ENCODE results near the gene PGAP3.

PGAP3 gene

DNA sequence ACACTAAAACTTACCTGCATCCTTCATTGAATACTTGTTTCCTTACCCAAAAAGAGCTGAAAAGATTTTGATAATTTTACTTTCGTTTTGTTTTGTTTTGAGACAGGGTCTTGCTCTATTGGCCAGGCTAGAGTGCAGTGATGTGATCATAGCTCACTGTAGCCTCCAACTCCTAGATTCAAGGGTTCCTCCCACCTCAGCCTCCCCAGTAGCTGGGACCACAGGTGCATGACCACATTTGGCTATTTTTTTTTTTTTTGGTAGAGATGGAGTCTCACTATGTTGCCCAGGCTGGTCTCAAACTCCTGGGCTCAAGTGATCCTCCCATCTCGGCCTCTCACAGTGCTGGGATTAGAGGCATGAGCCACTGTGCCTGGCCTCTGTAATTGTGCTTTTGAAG, 32.8 kb downstream of the PGAP3 start:
- no peak for DNase-seq

DNA sequence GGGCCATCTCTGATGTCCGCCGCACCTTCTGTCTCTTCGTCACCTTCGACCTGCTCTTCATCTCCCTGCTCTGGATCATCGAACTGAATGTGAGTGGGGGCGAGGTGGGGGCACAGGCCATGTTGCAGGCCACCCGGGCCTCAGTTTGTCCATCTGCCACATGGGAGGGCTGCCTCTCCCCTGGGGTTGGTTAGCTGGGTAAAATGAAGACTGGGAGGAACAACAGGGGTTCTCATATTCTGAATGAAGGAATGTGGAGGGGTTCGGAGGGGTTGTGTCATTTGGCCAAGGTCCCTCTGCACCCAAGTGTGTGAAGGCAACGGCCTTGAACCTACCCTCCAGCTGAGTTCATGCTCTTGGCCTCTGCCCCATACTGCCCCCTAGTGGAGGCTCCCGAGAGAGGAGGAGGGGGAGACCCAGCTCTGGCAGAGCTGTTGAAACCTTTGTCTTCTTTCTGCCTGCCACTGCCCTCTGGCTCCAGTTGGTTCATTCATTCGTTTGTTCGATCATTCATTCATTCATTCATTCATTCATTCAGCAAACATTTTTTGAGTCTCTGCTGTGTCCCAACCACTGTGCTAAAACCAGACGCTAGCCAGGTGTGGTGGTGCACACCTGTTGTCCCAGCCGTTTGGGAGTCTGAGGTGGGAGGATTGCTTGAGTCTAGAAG, 34.1 kb downstream of the PGAP3 start:
- DNase-seq: peak; percentile 84

DNA sequence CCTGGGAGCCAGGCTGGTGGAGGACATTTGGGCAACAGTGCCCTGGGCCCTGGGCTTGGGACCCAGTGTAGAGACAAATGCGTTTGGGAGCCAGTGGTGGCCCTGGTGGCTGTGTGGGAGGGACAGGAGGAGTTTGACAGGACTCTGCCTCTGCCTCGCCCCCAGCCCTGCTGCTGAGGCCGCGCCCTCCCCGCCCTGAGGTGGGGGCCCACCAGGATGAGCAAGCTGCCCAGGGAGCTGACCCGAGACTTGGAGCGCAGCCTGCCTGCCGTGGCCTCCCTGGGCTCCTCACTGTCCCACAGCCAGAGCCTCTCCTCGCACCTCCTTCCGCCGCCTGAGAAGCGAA, 34.6 kb downstream of the PGAP3 start:
- no peak for DNase-seq

DNA sequence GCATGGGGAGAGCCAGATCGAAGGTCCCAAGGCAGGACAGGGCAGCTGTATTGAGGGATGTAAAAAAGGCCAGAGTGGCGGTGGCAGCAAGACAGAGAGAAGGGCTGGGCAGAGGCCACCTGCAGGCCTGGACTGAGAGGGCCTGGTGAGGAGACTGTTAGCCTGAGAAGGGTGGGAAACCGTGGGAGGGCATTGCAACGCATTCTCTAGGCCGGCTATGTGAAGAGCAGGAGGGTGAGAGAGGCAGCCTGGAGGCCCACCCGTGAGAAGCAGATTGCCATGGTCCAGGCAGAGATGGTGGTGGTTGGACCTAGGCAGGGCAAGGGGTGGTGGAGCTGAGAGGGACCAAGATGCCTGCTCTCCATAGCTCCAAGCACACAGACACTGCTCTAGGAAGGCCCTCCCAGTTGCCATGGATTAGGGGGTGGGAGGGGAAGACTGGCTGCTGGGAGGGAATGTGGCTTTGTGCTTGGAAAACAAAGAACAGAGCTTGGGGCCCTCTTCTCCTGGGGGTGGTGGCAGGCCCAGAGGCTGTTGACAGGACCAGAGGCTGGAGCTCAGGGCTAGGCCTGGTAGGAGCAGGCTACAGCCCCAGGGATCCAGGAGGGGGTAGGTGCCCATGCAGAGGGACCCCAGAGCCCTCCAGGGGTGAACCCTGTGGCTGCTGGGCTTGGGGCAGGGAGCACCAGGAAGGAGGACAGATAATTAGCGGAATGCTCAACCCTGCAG, 35.1 kb downstream of the PGAP3 start:
- no peak for DNase-seq

DNA sequence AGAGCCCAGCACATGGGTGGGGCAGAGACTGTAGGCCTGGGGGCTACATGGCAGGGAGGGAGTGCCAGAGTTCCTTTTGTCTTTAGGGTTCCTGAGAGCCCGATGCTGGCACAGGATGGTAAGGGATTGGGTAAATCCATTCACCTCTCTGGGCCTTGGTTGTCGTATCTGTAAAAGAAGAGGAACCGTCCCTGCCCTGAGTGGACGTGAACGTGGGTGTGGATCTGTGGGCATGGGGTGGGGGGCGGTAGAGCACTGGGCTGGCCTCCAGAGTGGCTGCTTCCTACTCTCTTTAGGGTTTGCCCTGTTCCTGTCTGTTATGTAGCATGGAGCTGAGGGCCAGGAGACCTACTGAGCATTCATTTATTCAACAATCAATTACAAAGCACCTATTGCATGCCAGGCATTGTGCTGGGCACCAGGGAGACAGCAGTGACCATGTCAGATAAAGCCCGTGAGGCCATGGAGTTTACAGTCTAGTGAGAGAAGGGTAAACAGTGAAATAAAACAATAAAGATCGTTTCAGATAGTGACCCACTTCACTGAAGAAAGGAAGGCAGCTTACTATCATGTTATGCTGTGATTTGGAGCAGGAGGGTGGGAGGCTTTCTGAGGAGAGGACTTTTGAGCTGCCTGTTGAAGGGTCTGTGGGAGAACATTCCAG, 35.8 kb downstream of the PGAP3 start:
- DNase-seq: no peak

DNA sequence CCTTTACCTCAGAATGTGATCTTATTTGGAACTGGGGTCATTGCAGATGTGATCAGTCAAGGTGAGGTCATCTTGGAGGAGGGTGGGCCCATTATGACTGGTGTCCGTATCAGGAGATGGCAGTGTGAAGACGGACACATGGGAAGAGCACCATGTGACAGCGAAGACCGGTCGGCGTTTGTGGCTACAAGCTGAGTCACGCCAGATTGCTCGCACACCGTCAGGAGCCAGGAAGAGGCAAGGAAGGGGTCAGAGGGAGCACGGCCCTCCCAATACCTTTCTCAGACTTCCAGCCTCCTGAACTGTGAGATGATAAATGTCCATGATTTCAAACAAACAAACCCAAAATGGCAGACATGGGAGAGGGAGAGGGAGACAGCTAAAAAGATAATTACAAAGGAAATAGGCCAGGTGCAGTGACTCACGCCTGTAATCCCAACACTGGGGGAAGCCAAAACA, 37.7 kb downstream of the PGAP3 start:
- DNase-seq: no peak

DNA sequence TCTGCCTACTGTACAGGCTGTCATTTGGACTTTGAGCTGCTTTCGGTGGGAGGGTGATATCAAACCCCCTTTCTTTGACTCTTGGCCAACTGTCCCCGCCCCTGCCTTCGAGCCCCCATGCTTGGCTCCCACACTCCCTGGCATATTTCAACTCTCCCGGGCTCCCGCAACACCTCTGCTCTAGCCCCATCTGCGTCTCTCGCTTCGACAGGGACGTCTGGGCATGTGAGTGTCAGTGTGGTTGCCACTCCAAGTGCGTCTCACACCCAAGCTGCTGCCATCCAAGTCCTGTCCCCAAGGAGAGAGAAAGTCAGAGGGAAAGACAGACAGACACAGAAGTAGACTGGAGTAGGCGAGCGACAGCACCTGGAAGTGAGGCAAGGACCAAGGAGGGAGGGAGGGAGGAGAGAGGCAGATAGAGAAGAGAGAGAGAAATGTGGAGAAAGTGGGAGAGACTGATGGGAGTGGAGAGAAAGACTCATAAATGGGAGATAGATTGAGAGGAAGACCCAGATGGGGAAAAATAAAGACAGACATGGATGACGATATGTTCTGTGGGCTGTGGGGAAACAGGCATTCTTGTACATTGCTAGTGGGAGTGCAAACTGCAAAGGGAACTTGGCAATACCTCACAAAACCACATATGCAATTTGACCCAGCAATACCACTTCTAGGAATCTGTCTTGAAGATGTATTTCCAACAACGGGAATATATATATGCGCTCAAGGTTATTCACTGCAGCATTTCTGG, 39.1 kb downstream of the PGAP3 start:
- no peak for DNase-seq

DNA sequence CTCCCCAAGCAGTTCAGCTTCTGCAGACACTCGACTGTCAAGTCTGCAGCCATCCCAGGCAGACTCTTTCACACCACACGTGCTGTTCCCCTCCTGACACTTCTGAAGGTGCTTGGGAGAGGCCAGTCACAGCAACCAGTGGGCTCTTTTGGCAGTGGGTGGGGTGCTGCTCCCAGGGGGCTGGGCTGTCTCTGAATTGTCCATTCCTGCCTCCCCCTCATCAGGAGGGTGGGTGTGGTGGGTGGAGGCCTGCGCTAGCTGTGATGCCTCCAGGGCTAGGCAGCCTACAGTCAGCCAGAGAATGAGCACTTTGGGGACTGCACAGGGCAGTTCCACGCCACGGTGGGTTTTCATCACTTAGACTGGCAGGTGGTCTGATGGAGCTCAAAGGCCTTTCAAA, 40.6 kb downstream of the PGAP3 start:
- no peak for DNase-seq

DNA sequence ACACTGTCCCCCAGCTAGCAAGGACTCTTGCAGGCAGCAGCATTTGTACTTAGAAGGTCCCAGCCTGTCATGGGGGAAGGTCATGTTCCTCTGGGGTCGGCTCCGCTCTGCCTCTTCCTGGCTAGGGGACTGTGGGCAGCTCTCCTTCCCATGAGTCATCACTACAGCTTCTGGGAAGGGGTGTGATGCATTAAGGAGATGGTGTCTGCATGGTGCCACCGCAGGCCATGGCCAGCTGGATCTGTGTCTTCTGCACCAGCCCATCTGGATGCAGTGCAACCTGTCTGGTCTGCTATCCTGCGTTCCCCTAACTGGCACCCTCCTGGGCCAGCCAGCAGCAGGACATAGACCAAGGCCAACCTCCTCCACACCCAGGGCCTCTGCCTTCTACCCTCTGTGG, 44.6 kb downstream of the PGAP3 start:
- DNase-seq: no peak

DNA sequence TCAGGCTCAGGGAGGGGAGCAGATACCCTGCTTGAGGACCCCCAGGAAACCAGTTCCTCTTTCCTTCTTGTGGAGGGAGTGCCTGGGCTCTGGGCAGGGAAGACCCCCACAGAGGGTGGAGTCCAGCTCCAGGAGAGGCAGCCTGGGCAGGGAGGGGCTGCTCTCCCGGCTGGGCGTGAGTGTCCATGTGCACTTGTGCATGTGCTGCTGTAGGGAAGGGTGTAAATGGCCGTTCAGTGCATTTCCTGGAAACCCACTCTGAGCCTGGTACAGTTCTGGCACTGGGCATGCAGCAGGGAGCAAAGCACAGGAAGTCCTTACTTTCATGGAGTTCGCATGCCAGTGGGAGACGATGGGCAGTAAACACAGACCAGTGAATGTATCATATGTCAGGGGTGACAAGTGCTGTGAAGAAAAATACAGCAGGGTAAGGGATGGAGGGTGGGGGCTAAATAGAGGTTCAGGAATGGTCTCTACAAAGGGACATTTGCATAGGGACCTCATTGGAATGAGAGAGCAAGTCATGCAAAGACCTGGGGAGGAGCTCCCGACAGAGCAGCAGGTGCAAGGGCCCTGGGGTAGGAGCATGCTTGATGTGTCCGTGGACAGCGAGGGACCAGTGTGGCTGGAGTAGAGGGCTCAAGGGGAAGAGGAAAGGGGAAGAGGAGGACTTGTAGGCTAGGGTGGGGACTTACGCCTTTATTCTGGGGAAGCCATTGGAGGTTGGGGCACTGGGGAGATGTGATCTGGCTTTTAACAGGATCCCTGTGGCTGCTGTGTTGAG, 45.4 kb downstream of the PGAP3 start:
- no peak for DNase-seq

DNA sequence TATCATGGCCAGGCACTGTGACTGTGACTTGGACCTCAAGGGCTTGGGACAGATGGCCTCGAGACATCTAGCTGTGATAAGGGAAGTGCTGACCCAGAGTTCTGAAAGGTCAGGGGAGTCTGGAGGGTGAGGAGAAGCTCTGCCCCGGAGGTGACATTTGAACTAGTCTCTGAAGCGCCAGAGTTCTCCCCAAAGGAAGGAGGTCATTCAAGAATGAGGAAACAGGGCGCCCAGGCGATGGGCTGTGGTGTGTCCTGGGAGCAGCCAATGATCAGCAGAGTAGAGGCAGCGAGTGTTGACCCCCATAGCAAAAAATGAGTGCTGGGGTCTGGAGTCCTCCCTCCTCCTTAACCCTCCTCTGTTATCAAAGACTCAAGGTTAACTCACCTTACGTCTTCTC, 46.0 kb downstream of the PGAP3 start:
- DNase-seq: no peak

DNA sequence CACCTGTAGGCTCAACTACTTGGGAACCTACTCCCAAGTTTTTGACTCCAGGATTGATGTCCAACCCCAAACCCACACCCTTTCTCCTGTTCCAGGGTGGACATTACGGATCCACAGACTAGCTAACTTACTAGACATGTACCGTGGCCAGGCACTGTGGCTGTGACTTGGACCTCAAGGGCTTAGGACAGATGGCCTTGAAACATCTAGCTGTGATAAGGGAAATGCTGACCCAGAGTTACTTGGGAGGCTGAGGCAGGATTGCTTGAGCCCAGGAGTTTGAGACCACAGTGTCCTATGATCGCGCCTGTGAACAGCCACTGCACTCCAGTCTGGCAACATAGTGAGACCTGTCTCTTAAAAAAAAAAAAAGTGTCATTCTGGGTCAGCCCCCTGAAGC, 46.8 kb downstream of the PGAP3 start:
- no peak for DNase-seq

DNA sequence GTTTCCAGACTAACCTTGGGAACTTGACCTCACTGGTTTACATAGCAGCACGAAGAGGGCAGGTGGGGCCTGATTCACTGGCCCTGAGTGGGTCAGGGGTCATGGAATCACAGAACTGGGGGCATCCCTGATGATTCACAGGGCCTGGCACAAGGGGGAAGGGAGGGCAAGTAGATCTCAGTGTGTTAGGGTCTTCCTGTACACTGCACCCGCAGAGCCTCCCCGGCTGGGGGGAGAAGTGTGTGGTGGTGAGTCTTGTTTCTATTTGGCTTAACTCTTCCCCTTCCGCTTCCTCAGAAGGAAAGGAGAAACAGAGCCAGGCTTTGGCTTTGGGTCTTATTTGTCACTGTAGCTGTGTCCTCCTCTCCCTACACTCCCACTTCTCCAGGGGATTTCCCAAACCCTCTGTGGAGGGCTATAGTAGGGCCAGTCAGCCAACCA, 47.2 kb downstream of the PGAP3 start:
- DNase-seq: no peak

DNA sequence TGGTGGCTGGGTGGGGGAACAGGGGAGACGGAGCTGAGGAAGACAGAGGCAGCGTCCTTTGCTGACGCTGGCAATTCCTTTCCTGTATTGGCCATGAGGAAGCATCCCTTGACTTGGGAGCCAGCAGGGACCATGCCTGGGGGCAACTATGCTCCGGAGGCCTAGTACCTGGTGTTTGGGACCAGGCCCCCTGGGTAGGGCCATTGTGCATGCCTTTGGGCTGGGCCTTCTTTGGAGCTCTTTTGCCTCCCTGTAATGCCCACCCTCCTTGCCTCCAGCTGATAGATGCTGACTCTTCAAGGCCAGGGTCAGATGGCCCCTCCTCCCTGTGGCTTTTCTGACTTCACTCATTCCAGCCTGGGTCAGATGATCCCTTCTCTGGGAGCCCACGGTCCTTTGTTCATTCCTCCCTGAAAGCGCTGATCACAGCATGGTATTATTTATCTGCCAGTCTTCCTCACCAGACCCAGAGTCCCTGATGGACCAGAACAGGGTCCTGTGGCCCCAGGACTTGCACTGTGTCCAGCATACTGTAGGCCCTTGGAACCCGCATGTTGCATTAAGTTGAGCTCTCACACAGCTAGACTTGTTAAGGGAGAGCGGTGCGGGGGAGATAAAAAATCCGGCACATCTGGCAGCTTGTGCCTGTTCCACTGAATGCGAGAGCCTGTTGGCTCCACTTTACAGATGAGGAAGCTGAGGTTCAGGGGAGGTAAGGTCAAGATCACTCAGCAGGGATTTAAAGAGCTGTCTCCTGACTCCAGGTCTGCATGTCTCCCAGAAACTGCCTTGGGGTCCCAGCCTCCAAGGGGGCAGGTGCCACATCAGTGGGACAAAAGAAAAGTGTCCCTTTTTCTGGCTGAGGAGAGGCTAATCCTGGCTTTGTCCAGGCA, 48.0 kb downstream of the PGAP3 start:
- no peak for DNase-seq

DNA sequence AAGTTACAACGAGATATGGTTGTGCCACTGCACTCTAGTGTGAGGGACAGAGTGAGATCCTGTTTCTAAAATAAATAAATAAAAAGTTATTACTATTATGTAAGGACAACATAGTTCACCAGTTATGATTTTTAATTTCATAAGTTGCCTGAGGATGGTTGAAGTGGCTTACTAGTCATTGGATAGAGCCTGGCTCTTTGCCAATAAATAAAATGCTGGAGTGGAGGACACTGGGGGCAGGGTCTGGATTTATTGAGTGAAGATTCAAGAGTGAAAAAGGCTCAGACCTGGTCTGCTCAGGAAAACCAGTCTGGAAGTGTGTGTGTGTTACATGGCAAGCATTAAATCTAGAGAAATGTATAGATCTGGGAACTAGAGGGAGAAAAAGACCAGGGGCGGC, 48.8 kb downstream of the PGAP3 start:
- no peak for DNase-seq

DNA sequence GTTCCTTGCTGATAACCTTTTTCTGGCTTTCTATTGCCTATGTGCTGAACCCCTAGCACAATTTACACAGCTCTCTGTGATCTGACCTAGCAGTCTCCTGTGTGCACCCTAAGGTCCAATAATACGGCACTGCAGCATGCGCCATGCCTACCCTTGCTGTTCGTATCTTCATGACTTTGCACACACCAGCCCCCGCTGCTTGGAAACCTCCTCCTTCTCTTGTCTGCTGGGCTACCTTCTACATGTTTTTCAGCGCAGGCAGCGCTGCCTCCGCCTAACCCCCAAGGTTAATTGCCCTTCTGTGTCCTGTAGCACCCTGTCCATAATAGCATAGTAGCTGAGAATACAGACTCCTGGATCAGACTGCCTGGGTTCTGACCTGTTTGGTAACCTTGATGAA, 49.5 kb downstream of the PGAP3 start:
- no peak for DNase-seq

DNA sequence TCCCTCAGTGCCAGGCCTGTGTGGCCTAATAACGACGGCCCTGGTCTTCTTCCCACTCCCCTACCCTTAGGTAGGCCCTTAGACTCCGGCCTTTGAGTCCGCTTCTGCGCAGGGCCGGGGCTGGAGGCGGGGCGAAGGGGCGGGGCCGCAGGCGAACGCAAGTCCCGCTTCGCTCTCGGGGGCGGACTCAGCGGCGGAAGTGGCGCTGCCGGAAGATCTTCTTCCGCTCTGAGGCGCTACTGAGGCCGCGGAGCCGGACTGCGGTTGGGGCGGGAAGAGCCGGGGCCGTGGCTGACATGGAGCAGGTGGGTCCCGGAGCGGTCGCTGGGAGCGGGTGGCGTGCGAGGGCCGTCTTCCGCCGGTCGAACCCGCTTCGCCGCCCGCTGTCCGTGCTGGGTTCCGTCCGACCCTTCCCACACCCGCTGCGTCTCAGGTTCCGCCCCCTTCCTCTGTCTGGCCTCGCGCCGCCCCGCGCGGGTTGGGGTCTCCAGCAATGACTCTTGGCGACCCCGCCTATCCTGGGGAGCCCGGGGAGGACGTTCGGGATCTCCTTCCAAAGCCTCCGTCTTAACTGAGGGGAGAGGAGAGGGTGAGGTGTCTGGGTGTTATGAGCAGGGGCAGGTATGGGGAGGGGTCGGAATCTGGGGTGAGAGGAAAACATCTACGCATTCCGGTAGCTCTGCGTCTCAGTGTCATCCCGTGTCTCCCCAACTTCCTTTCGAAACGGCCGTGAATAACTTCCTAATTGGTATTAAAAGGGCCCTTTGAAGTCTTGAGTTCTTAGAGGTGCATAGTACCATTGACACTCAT, 50.7 kb downstream of the PGAP3 start, which contains the start of gene STARD3:
Gene STARD3 (plus strand): TSS at position 218 of the 810 bp plus-strand sequence. CDS start 16,388 bp downstream, outside the sequence.
- DNase-seq: peak; percentile 91

DNA sequence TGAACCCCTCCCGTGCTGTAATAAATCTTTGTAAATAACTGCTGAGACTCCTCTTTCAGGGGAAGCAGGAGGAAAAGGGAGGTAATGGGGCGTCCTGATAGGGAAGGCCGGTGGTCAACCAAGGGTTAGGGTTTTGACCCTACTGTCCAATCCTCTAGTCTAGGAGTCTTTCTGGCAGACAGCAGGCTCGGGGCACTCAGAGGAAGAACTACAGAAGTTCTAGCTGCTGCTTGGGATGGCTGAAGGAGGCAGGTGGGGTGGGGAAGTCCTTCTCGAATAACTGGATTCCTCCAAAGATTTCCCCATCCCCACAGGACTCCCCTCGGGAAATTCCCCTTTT, 51.3 kb downstream of the PGAP3 start:
- DNase-seq: no peak

DNA sequence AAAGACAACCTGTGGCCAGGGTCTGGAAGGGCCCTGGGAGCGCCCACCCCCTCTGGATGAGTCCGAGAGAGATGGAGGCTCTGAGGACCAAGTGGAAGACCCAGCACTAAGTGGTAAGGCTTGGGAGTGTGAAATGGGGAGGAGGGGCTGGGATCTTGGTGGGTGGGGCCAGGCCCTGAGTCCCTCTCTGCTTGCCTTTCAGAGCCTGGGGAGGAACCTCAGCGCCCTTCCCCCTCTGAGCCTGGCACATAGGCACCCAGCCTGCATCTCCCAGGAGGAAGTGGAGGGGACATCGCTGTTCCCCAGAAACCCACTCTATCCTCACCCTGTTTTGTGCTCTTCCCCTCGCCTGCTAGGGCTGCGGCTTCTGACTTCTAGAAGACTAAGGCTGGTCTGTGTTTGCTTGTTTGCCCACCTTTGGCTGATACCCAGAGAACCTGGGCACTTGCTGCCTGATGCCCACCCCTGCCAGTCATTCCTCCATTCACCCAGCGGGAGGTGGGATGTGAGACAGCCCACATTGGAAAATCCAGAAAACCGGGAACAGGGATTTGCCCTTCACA, 52.2 kb downstream of the PGAP3 start:
- no peak for DNase-seq

DNA sequence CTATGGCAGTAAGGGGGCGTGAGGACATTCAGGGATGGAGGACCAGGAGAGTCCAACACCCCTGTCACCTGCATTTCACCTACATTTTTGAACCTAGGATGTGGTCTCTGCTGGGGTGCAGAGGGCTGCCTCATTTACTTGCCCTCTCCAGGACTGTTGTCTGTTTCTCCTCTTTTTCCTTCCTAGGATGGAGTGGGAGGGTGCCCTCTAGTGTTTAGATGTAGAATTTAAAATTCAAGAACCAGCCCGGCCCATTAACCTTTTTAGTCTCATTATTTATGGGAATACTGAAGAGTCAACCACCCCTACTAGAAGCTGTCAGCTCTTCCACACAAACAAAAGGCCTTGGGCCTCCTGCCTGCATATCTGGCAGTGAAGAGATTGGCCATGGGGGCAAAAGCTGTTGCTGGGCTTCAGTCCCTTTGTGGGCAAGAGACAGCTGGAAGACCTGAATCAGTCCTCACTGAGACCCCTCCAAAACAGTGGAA, 53.4 kb downstream of the PGAP3 start:
- peak; percentile 55 for DNase-seq

All from CD4-positive, alpha-beta T cell treated with Interleukin-12 subunit alpha and Interleukin-12 subunit beta, for 1 hour (primary cell).